Chondrocyte (in vitro differentiated cells): ENCODE results near the gene PDPR. TPM values are rescaled to one million over a fixed set of nuclear protein-coding genes. Genes with fewer than 3 reads are reported as not detected.
"Not testable (repeated sequence)": the region's sequence is repeated elsewhere in the genome, so short reads cannot be mapped to it uniquely, and the experiment has no call there.

Experiments
- DNase-seq: peaks from one replicate; pipeline ENCODE4 v3.0.0; 2021; ENCODE audit warnings: mixed read lengths, low spot score
- H3K27ac Mint-ChIP-seq: one replicate; pipeline ENCODE4 v1.8.0; 2021; ENCODE audit warnings: mild to moderate bottlenecking, moderate library complexity, mixed read lengths; ENCODE audit not compliant: unreplicated experiment
- H3K27me3 Mint-ChIP-seq: 2 replicates; pipeline ENCODE4 v1.8.0; 2021; ENCODE audit warnings: low read depth, mixed read lengths
- H3K36me3 Mint-ChIP-seq: 2 replicates; pipeline ENCODE4 v1.8.0; 2021; ENCODE audit warnings: low read depth, mixed read lengths
- H3K4me1 Mint-ChIP-seq: 2 replicates; pipeline ENCODE4 v1.8.0; 2021; ENCODE audit warnings: low read depth, mild to moderate bottlenecking, mixed read lengths
- H3K4me3 Mint-ChIP-seq: one replicate; pipeline ENCODE4 v1.8.0; 2021; ENCODE audit warnings: mild to moderate bottlenecking, moderate library complexity, mixed read lengths; ENCODE audit not compliant: unreplicated experiment
- H3K9me3 Mint-ChIP-seq: 2 replicates; pipeline ENCODE4 v1.8.0; 2021; ENCODE audit warnings: low read depth, mixed read lengths
- total RNA-seq: library from RNA; stranded (reverse); gene quantifications from 3 replicates; pipeline ENCODE4 v1.2.1, GENCODE V29; 2021

The PDPR gene
- total RNA-seq, 1 donor from 2014 or later: 22.8 TPM

- not testable (repeated sequence) for H3K9me3 Mint-ChIP-seq, DNase-seq, H3K36me3 Mint-ChIP-seq, H3K27me3 Mint-ChIP-seq, H3K27ac Mint-ChIP-seq, H3K4me3 Mint-ChIP-seq, H3K4me1 Mint-ChIP-seq
Observed at GRCh38 chr16:70197611-70198010, 83.5 kb downstream of the PDPR start.

DNA sequence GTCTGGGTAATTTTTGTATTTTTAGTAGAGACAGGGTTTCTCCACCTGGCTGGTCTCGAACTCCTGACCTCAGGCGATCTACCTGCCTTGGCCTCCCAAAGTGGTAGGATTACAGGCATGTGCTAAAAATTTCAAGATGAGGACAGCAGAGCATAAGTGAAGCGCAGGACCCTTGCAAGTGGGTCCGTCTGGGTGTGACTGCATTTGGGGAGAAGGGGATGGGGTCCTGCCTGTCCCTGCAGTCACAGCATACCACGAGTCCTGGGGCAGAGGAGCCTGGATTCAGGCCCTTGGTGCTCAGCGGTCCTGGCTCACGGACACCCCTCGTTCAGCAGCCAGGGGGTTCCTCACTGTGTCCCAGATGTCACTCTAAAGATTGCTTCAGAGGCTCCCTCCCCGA, 84.1 kb downstream of the PDPR start:
- not testable (repeated sequence) for H3K4me3 Mint-ChIP-seq, H3K9me3 Mint-ChIP-seq, H3K27me3 Mint-ChIP-seq, H3K27ac Mint-ChIP-seq, DNase-seq, H3K36me3 Mint-ChIP-seq, H3K4me1 Mint-ChIP-seq

- not testable (repeated sequence) for H3K4me1 Mint-ChIP-seq
Observed at GRCh38 chr16:70198666-70199065, 84.5 kb downstream of the PDPR start.

GRCh38 chr16:70199170-70199569, 85.0 kb downstream of the PDPR start:
- not testable (repeated sequence) for DNase-seq, H3K27ac Mint-ChIP-seq, H3K36me3 Mint-ChIP-seq, H3K9me3 Mint-ChIP-seq, H3K27me3 Mint-ChIP-seq, H3K4me3 Mint-ChIP-seq, H3K4me1 Mint-ChIP-seq

More at GRCh38 chr16:70198666-70199065, 84.5 kb downstream of the PDPR start:
- not testable (repeated sequence) for H3K36me3 Mint-ChIP-seq, H3K4me3 Mint-ChIP-seq, H3K27ac Mint-ChIP-seq, DNase-seq, H3K27me3 Mint-ChIP-seq, H3K9me3 Mint-ChIP-seq

DNA sequence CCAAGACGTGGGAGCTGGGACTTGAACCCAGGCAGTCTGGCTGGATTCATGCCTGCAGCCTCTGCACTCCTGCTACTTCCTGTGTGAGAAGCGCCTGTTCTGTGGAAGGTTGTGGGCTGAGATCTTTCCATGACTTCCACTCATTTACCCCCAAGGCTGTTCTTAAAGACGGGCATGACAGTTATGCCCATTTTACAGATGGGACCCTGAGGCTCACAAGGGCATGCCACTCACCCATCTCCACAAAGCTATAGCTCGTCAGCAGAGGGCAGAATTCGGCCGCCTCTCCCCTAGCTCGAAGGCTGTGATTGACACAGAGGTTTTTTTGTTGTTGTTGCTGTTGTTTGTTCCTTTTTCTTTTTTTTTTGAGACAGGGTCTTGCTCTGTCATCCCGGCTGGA, 85.9 kb downstream of the PDPR start:
- H3K36me3 Mint-ChIP-seq, H3K4me1 Mint-ChIP-seq, H3K9me3 Mint-ChIP-seq, H3K27ac Mint-ChIP-seq, H3K27me3 Mint-ChIP-seq, DNase-seq, H3K4me3 Mint-ChIP-seq: not testable (repeated sequence)

DNA sequence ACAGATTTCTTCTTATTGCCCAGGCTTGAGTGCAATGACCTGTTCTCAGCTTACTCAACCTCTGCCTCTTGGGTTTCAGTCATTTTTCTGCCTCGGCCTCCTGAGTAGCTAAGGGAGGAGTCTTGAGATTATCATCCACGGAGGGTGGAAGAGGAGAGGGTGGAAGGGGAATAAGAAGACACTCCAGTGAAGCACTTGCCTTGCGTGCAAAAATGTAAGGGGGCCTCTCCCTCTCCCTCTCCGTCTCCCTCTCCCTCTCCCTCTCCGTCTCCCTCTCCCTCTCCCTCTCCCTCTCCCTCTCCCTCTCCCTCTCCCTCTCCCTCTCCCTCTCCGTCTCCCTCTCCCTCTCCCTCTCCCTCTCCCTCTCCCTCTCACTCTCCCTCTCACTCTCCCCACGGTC, 89.4 kb downstream of the PDPR start:
- H3K27ac Mint-ChIP-seq, DNase-seq, H3K36me3 Mint-ChIP-seq, H3K9me3 Mint-ChIP-seq, H3K4me1 Mint-ChIP-seq, H3K27me3 Mint-ChIP-seq, H3K4me3 Mint-ChIP-seq: not testable (repeated sequence)

- not testable (repeated sequence) for H3K4me1 Mint-ChIP-seq, H3K36me3 Mint-ChIP-seq, H3K4me3 Mint-ChIP-seq, H3K27me3 Mint-ChIP-seq, H3K27ac Mint-ChIP-seq, DNase-seq, H3K9me3 Mint-ChIP-seq
Observed at GRCh38 chr16:70204010-70204409, 89.9 kb downstream of the PDPR start.

DNA sequence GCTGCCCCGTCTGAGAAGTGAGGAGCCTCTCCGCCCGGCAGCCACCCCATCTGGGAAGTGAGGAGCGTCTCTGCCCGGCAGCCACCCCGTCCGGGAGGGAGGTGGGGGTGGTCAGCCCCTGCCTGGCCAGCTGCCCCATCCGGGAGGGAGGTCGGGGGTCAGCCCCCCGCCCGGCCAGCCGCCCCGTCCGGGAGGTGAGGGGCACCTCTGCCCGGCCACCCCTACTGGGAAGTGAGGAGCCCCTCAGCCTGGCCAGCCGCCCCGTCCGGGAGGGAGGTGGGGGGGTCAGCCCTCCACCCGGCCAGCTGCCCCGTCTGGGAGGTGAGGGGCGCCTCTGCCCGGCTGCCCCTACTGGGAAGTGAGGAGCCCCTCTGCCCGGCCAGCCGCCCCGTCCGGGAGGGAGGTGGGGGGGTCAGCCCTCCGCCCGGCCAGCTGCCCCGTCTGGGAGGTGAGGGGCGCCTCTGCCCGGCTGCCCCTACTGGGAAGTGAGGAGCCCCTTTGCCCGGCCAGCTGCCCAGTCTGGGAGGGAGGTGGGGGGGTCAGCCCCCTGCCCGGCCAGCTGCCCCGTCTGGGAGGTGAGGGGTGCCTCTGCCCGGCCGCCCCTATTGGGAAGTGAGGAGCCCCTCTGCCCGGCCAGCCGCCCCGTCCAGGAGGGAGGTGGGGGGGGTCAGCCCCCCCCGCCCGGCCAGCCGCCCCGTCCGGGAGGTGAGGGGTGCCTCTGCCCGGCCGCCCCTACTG, 90.7 kb downstream of the PDPR start:
- H3K4me3 Mint-ChIP-seq, H3K4me1 Mint-ChIP-seq, H3K9me3 Mint-ChIP-seq, H3K27me3 Mint-ChIP-seq, H3K36me3 Mint-ChIP-seq, H3K27ac Mint-ChIP-seq, DNase-seq: not testable (repeated sequence)

DNA sequence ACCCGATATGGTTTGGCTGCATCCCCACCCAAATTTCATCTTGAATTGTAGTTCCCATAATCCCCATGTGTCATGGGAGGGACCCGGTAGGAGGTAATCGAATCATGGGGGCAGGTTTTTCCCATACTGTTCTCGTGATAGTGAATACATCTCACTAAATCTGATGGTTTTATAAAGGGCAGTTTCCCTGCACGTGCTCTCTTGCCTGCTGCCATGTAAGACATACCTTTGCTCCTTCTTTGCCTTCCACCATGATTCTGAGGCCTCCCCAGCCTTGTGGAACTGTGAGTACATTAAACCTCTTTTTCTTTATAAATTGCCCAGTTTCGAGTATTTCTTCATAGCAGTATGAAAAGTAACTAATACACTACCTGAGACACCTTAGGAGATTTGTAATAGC, 92.2 kb downstream of the PDPR start:
- not testable (repeated sequence) for DNase-seq, H3K4me1 Mint-ChIP-seq, H3K36me3 Mint-ChIP-seq, H3K9me3 Mint-ChIP-seq, H3K27me3 Mint-ChIP-seq, H3K4me3 Mint-ChIP-seq, H3K27ac Mint-ChIP-seq

Other genes starting within 250 kb of the PDPR start
- gene CLEC18A, start 163.0 kb upstream of the PDPR start, total RNA-seq: 3.5 to 4.5 TPM (median 4.3 TPM) in 3 replicates
- gene CLEC18C, start 59.5 kb downstream of the PDPR start, total RNA-seq: 0.34 TPM in 1 of 3 replicates, not detected in the others
- 27.4 to 66.6 TPM (median 64.1 TPM) in 3 replicates for gene EXOSC6, start 137.6 kb downstream of the PDPR start, total RNA-seq
- gene AARS1, start 175.2 kb downstream of the PDPR start, total RNA-seq: 92.2 to 243 TPM (median 234 TPM) in 3 replicates
- 22.9 to 26.0 TPM (median 24.5 TPM) in 3 replicates for gene DDX19B, start 184.9 kb downstream of the PDPR start, total RNA-seq
- gene DDX19A, start 232.6 kb downstream of the PDPR start, total RNA-seq: 32.4 to 48.3 TPM (median 34.0 TPM) in 3 replicates